H1 (cell line): ENCODE results near the gene OTOP1. TPM values are rescaled to one million over a fixed set of nuclear protein-coding genes. Genes with fewer than 3 reads are reported as not detected.

Experiments
- CTCF ChIA-PET: fragments of 300-600 bp; sonication (Branson Sonifier 250); formaldehyde crosslinking; loops from one replicate; lab custom pipeline; 2021; ENCODE audit not compliant: partially characterized antibody; lab: Charles Lee
- POLR2A ChIA-PET: fragments of 300-600 bp; sonication (Branson Sonifier 250); formaldehyde crosslinking; loops from one replicate; lab custom pipeline; 2021; ENCODE audit warnings: inconsistent platforms; ENCODE audit not compliant: partially characterized antibody; lab: Charles Lee
- DNase-seq, 2 experiments: peaks; one replicate each; pipeline versions ENCODE4 v3.0.0 to v3.0.0-alpha.2; 2010 to 2022; ENCODE audit warnings: low spot score in 2 of 2, low read depth in 1 of 2, mixed read lengths in 1 of 2
- FAIRE-seq: peaks from 2 replicates; lab custom pipeline; 2011; peaks lifted over from hg19 to GRCh38; lab: Jason Lieb, UNC
- H2AFZ ChIP-seq: 2 replicates; pipeline ENCODE4 v1.8.1; 2012; ENCODE audit warnings: low read length, inconsistent platforms
- H2AK5ac ChIP-seq: 2 replicates; pipeline ENCODE4 v1.6.1; 2013; ENCODE audit warnings: low read depth, low read length
- H2BK120ac ChIP-seq: replicated peaks from 2 replicates; pipeline ENCODE3; 2013; ENCODE audit warnings: low read depth, low read length, inconsistent platforms
- H2BK12ac ChIP-seq: 2 replicates; pipeline ENCODE4 v1.6.1; 2013; ENCODE audit warnings: low read depth, low read length
- H2BK15ac ChIP-seq: 2 replicates; pipeline ENCODE4 v1.6.1; 2013; ENCODE audit warnings: low read length
- H2BK20ac ChIP-seq: 2 replicates; pipeline ENCODE4 v1.6.1; 2013; ENCODE audit warnings: low read length
- H2BK5ac ChIP-seq: 2 replicates; pipeline ENCODE4 v1.6.1; 2013; ENCODE audit warnings: low read depth, low read length
- H3K14ac ChIP-seq: 2 replicates; pipeline ENCODE4 v1.6.1; 2013; ENCODE audit warnings: inconsistent platforms; ENCODE audit not compliant: insufficient read length
- H3K18ac ChIP-seq: 2 replicates; pipeline ENCODE4 v1.6.1; 2013; ENCODE audit warnings: low read length; ENCODE audit errors: extremely low read depth
- H3K23ac ChIP-seq: 2 replicates; pipeline ENCODE4 v1.6.1; 2013; ENCODE audit warnings: inconsistent platforms; ENCODE audit not compliant: insufficient read length
- H3K23me2 ChIP-seq: 2 replicates; pipeline ENCODE4 v1.6.1; 2013; ENCODE audit warnings: low read depth, low read length
- H3K27ac ChIP-seq: 2 replicates; pipeline ENCODE4 v1.6.1; 2011; ENCODE audit warnings: low read depth, low read length, inconsistent platforms
- H3K27me3 ChIP-seq, 4 experiments: replicated peaks in 1 of 4; 1 replicate in 1 of 4; 2 replicates in 3 of 4; pipeline versions ENCODE4 v1.6.1 to v1.8.1; 2011 to 2013; ENCODE audit warnings: low read length in 3 of 4, mild to moderate bottlenecking in 3 of 4, inconsistent platforms in 2 of 4, mixed read lengths in 2 of 4, moderate library complexity in 1 of 4; ENCODE audit not compliant: control insufficient read depth in 3 of 4, insufficient read depth in 3 of 4; ENCODE audit errors: extremely low read depth in 1 of 4
- H3K36me3 ChIP-seq, 4 experiments: 2 replicates each; pipeline versions ENCODE4 v1.6.1 to v1.8.1; 2011 to 2013; ENCODE audit warnings: mild to moderate bottlenecking in 4 of 4, low read length in 3 of 4, moderate library complexity in 2 of 4, control low read depth in 1 of 4, inconsistent platforms in 1 of 4; ENCODE audit not compliant: insufficient read depth in 4 of 4, control insufficient read depth in 2 of 4
- H3K4ac ChIP-seq: replicated peaks from 2 replicates; pipeline ENCODE3; 2013; ENCODE audit warnings: low read length, low read depth, mixed read lengths, inconsistent platforms; ENCODE audit not compliant: insufficient read length
- H3K4me1 ChIP-seq, 4 experiments: replicated peaks in 1 of 4; 1 replicate in 1 of 4; 2 replicates in 3 of 4; pipeline versions ENCODE4 v1.6.1 to v1.8.1; 2011 to 2013; ENCODE audit warnings: low read length in 3 of 4, inconsistent platforms in 2 of 4, mixed read lengths in 1 of 4; ENCODE audit not compliant: insufficient read depth in 4 of 4, control insufficient read depth in 3 of 4
- H3K4me2 ChIP-seq, 2 experiments: 2 replicates each; pipeline versions ENCODE4 v1.6.1 to v1.8.1; 2011 to 2013; ENCODE audit warnings: low read depth in 2 of 2, low read length in 2 of 2, control low read depth in 1 of 2, inconsistent platforms in 1 of 2, mild to moderate bottlenecking in 1 of 2; ENCODE audit not compliant: insufficient read depth in 1 of 2
- H3K4me3 ChIP-seq, 4 experiments: fragments of 200-600, 300-600 bp in 1 of 4; sonication (generic), shearing (Covaris generic), sonication (Bioruptor Twin) in 1 of 4; 2 replicates each; pipeline versions ENCODE4 v1.5.1 to v1.8.1; 2011 to 2016; ENCODE audit warnings: low read length in 4 of 4, low read depth in 3 of 4, control low read depth in 2 of 4, inconsistent platforms in 2 of 4, mild to moderate bottlenecking in 2 of 4, mixed read lengths in 1 of 4, moderate library complexity in 1 of 4; ENCODE audit not compliant: insufficient read depth in 2 of 4; ENCODE audit errors: extremely low read depth in 1 of 4
- H3K56ac ChIP-seq: replicated peaks from 2 replicates; pipeline ENCODE3; 2013; ENCODE audit warnings: low read depth, mild to moderate bottlenecking, mixed read lengths, low read length, inconsistent platforms; ENCODE audit not compliant: insufficient read length
- H3K79me1 ChIP-seq: 2 replicates; pipeline ENCODE4 v1.6.1; 2013; ENCODE audit warnings: low read depth, low read length, control low read depth
- H3K79me2 ChIP-seq, 2 experiments: 2 replicates each; pipeline versions ENCODE4 v1.6.1 to v1.8.1; 2012 to 2013; ENCODE audit warnings: low read length in 2 of 2, mild to moderate bottlenecking in 2 of 2, inconsistent platforms in 1 of 2; ENCODE audit not compliant: insufficient read depth in 2 of 2, control insufficient read depth in 1 of 2
- H3K9ac ChIP-seq, 4 experiments: replicated peaks in 1 of 4; 1 replicate in 1 of 4; 2 replicates in 3 of 4; pipeline versions ENCODE4 v1.6.1 to v1.8.1; 2011 to 2013; ENCODE audit warnings: low read depth in 3 of 4, low read length in 3 of 4, control low read depth in 2 of 4, mild to moderate bottlenecking in 2 of 4, moderate library complexity in 2 of 4, inconsistent platforms in 1 of 4; ENCODE audit errors: extremely low read depth in 1 of 4
- H3K9me3 ChIP-seq, 2 experiments: 2 replicates each; pipeline versions ENCODE4 v1.6.1 to v1.8.1; 2012 to 2013; ENCODE audit warnings: mild to moderate bottlenecking in 2 of 2, moderate library complexity in 2 of 2, control low read depth in 1 of 2, inconsistent platforms in 1 of 2, low read depth in 1 of 2, low read length in 1 of 2, mixed read lengths in 1 of 2; ENCODE audit not compliant: insufficient read depth in 2 of 2
- H4K20me1 ChIP-seq, 2 experiments: replicated peaks in 1 of 2; 2 replicates each; pipeline versions ENCODE3 to v1.8.1; 2011 to 2013; ENCODE audit warnings: inconsistent platforms in 2 of 2, low read length in 2 of 2, mild to moderate bottlenecking in 1 of 2; ENCODE audit not compliant: insufficient read depth in 2 of 2, control insufficient read depth in 1 of 2
- H4K5ac ChIP-seq: 2 replicates; pipeline ENCODE4 v1.6.1; 2013; ENCODE audit warnings: low read length, low read depth, mixed read lengths, inconsistent platforms; ENCODE audit not compliant: insufficient read length
- H4K8ac ChIP-seq: 2 replicates; pipeline ENCODE4 v1.8.0; 2013; ENCODE audit warnings: mild to moderate bottlenecking, moderate library complexity, low read length, inconsistent platforms; ENCODE audit not compliant: insufficient read depth; ENCODE audit errors: extremely low read depth
- H4K91ac ChIP-seq: replicated peaks from 2 replicates; pipeline ENCODE3; 2013; ENCODE audit warnings: low read length, mixed read lengths, inconsistent platforms; ENCODE audit not compliant: insufficient read length
- CHD1 ChIP-seq: IDR thresholded peaks from 2 replicates; pipeline ENCODE4 v1.6.1; 2012; ENCODE audit warnings: low read depth, low read length, improper control_type of control experiment
- KDM4A ChIP-seq: IDR thresholded peaks from one replicate; pipeline ENCODE4 v1.7.1; 2012; ENCODE audit warnings: low read depth, mild to moderate bottlenecking, moderate library complexity, low read length, inconsistent platforms; ENCODE audit not compliant: severe bottlenecking
- POU5F1 ChIP-seq: IDR thresholded peaks from 2 replicates; pipeline ENCODE4 v1.6.1; 2011; ENCODE audit warnings: low read depth, mild to moderate bottlenecking, low read length, moderate library complexity
- SIN3A ChIP-seq, 2 experiments: IDR thresholded peaks in 1 of 2; conservative IDR thresholded peaks in 1 of 2; 2 replicates each; pipeline ENCODE4 v1.6.1; 2011 to 2012; ENCODE audit warnings: low read length in 2 of 2, improper control_type of control experiment in 1 of 2, low read depth in 1 of 2, mild to moderate bottlenecking in 1 of 2
- SP2 ChIP-seq: IDR thresholded peaks from 2 replicates; pipeline ENCODE4 v1.6.1; 2012; ENCODE audit warnings: mild to moderate bottlenecking, low read length, inconsistent platforms
- TAF7 ChIP-seq: optimal IDR thresholded peaks from 2 replicates; pipeline ENCODE3; 2011; ENCODE audit warnings: low read depth, mild to moderate bottlenecking, inconsistent platforms, low read length, moderate library complexity, borderline replicate concordance
- TBP ChIP-seq: IDR thresholded peaks from 2 replicates; pipeline ENCODE4 v1.6.1; 2011; ENCODE audit warnings: low read depth, low read length, improper control_type of control experiment
- TCF12 ChIP-seq: IDR thresholded peaks from 2 replicates; pipeline ENCODE4 v1.6.1; 2011; ENCODE audit warnings: low read depth, mild to moderate bottlenecking, low read length
- TEAD4 ChIP-seq: IDR thresholded peaks from 2 replicates; pipeline ENCODE4 v1.6.1; 2012; ENCODE audit warnings: low read depth, low read length, inconsistent platforms, mixed read lengths
- WGBS, 2 experiments: shearing (Covaris generic) in 1 of 2; methylation state at CpG; one replicate each; pipeline versions ENCODE4 v1.1.6 to v1.1.7; 2013 to 2015; ENCODE audit warnings: low lambda C conversion rate in 2 of 2, mixed read lengths in 2 of 2, inconsistent platforms in 1 of 2, low coverage in 1 of 2, missing lambda C conversion rate in 1 of 2; ENCODE audit not compliant: insufficient replicate concordance in 2 of 2, insufficient coverage in 1 of 2, insufficient read length in 1 of 2; ENCODE audit errors: extremely low coverage in 1 of 2, missing lambda C conversion rate in 1 of 2; 5-methylcytosine and 5-hydroxymethylcytosine counted together
- polyA plus RNA-seq, 7 experiments: library from polyadenylated mRNA; depleted of rRNA in 3 of 7; stranded (reverse) in 5 of 7; unstranded in 2 of 7; fragments of >200 nt in 5 of 7; fragments of 200-250 nt in 2 of 7; gene quantifications; 1 replicate in 5 of 7; 2 replicates in 1 of 7; 4 replicates in 1 of 7; pipeline versions ENCODE4 v1.2.1 to v1.2.3, GENCODE V29; 2011 to 2013; ENCODE audit warnings: missing spikeins in 2 of 7, mixed read lengths in 2 of 7
- total RNA-seq: library from RNA; stranded (reverse); fragmentation: NEBNext Ultra II Directional; extraction: Animal tissue kit (Norgen Biotek cat#: 25700); gene quantifications from 2 replicates; pipeline ENCODE4 v1.2.1, GENCODE V29; 2021

The OTOP1 gene
- total and polyA plus RNA-seq, 2 of the 8 experiments (the other 6 are each of a cell fraction or from before 2014, with no cell fraction given), result not detected

DNA sequence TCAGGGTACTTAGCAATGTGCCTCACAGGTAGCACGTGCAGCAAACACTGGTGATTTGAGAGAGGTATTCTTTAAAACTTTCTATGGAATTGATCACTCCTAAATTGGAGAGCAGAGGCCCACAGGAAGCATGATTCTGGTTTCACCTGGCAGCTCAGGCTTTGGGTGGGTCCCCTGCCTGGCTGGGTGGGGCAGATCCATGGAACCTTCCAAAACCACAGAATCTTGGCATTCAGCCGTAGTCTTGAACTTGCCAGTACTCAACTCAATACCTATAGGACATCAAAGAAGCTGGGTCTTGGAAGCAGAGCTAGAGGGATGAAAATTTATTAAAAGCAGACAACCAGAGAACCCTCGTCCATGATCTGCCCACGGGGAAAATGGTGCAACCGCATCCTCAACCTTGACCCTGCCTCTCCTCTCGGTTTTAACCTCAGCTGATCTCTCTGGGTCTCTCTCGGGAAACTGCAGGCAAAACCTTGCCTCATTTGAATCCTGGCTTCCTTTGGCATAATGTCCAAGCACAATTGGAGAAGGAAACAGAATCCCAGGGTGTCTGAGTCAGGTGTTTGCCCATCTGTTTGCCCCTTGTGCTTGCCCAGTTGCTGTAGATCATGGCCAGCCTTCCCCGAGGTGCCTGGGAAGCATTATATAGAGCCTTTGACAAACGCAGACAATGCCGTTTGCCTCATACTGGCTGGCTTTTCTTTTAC, 22.9 kb downstream of the OTOP1 start:
- ChIA-PET POLR2A (no interaction called here), CTCF (interaction anchor here (0.7 to 4.0 kb wide), 2 partner anchors 20 to 443 kb away, joined by 3 to 13 read pairs; no protein-coding TSS in a partner anchor)
- Histone ChIP-seq H3K79me2 (no peaks in the 10 kb centered on the region), H3K4me1 (peaks cover 0 to 2% (median 0%) of the 10 kb centered on the region in 4 experiments; a peak in 1 of 7 replicates), H2AFZ (no peak overlapping the region; the same call in 1 of the 2 replicates), H2BK15ac (no peak overlapping the region), H3K4me3 (no peak overlapping the region), H2BK20ac (no peak overlapping the region), H3K23me2 (no peaks in the 10 kb centered on the region), H3K4me2 (no peak overlapping the region), H3K14ac (no peak overlapping the region), H3K23ac (no peak overlapping the region), H3K27me3 (no peaks in the 10 kb centered on the region; a peak in 3 of 7 replicates), H2BK120ac (no peak overlapping the region), H3K56ac (no peak overlapping the region), H4K8ac (no peak overlapping the region), H3K79me1 (no peaks in the 10 kb centered on the region), H3K4ac (no peak overlapping the region), H3K9me3 (no peaks in the 10 kb centered on the region), H3K18ac (no peak overlapping the region), H4K20me1 (no peaks in the 10 kb centered on the region), H4K5ac (no peak overlapping the region), H4K91ac (no peak overlapping the region), H3K27ac (no peak overlapping the region), H2BK12ac (no peak overlapping the region), H3K9ac (no peak overlapping the region), H2BK5ac (no peak overlapping the region), H2AK5ac (no peak overlapping the region), H3K36me3 (no peaks in the 10 kb centered on the region)
- TF ChIP-seq POU5F1, result no peak
- no peak for TF ChIP-seq TEAD4
- TF ChIP-seq SP2, result no peak
- no peak for TF ChIP-seq TCF12
- TF ChIP-seq CHD1, result no peak
- TF ChIP-seq TBP, result no peak
- no peak for TF ChIP-seq SIN3A (conservative IDR thresholded peaks at IDR 0.05 in 1 of 2, IDR thresholded peaks at IDR 0.05 in 1 of 2; ENCODE audit: low read depth in 1 of 2, low read length in 2 of 2)
- no peak for TF ChIP-seq TAF7
- TF ChIP-seq KDM4A, result no peak
- FAIRE-seq, result no peak
- WGBS, 2 experiments, result 90% methylated on average over 9 of the region's 10 CpGs; no CpG with 5 or more reads in 1 of the 2 experiments
- DNase-seq, result no peak
